Upper lobe of left lung (tissue), 4 donors: Measurements from ENCODE around the gene PPP3CA.

ENCODE experiments used
- POLR2AphosphoS5 ChIP-seq, 2 donors: sonication (generic); formaldehyde crosslinking; IDR thresholded peaks; one replicate each; pipeline ENCODE4 v1.5.1; 2017; ENCODE audit warnings: antibody characterized with exemption in 2 of 2
- TF ChIP-seq, protein P1 (sequence below), 6 experiments: fragments of 450-650 bp in 4 of 6; fragments of 200-600 bp in 2 of 6; sonication (generic) in 2 of 6; IDR thresholded peaks; one replicate each; pipeline ENCODE4 v1.5.1; 2016 to 2019; ENCODE audit warnings: antibody characterized with exemption in 6 of 6

DNA sequence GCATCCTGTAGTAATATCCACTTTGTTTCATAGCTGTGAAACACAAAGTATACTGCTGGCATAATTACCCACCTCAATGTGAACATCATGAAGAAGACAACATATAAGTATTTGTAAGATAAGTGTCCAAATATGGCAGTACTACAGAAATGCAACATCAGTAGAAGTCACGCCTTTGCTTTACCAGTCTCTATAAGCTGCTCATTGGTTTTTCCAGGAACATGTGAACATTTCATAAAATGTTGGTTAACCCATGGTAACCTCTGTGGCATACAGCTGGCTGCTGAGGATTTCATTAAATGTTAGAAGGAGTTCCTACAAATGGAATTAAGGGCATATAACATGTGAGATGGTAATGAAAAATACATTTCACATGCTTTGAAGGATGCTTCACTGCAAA lies 77.6 kb downstream of the PPP3CA start:
- TF ChIP-seq POLR2AphosphoS5 (IDR thresholded peaks at IDR 0.05): no peak
- TF ChIP-seq, protein P1, sequence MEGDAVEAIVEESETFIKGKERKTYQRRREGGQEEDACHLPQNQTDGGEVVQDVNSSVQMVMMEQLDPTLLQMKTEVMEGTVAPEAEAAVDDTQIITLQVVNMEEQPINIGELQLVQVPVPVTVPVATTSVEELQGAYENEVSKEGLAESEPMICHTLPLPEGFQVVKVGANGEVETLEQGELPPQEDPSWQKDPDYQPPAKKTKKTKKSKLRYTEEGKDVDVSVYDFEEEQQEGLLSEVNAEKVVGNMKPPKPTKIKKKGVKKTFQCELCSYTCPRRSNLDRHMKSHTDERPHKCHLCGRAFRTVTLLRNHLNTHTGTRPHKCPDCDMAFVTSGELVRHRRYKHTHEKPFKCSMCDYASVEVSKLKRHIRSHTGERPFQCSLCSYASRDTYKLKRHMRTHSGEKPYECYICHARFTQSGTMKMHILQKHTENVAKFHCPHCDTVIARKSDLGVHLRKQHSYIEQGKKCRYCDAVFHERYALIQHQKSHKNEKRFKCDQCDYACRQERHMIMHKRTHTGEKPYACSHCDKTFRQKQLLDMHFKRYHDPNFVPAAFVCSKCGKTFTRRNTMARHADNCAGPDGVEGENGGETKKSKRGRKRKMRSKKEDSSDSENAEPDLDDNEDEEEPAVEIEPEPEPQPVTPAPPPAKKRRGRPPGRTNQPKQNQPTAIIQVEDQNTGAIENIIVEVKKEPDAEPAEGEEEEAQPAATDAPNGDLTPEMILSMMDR (IDR thresholded peaks at IDR 0.05): no peak
